Ovary (tissue), 9 donors: Measurements from ENCODE around the gene INHBC. TPM values are rescaled to one million over a fixed set of nuclear protein-coding genes. Genes with fewer than 3 reads are reported as not detected.

ENCODE experiments used
- DNase-seq, 5 donors: peaks; one replicate each; pipeline ENCODE4 v3.0.0-alpha.2; 2019 to 2020
- H3K27ac ChIP-seq, 2 donors: fragments of 200-600 bp; one replicate each; pipeline versions ENCODE4 v1.5.1 to v1.8.0; 2019 to 2022
- H3K27me3 ChIP-seq: fragments of 200-600 bp; one replicate; pipeline ENCODE4 v1.8.0; 2022
- H3K36me3 ChIP-seq: fragments of 200-600 bp; sonication (generic); one replicate; pipeline ENCODE4 v1.5.1; 2019
- H3K4me1 ChIP-seq: one replicate; pipeline ENCODE4 v1.8.1; 2013; ENCODE audit warnings: mild to moderate bottlenecking, moderate library complexity; ENCODE audit not compliant: insufficient read depth
- H3K4me3 ChIP-seq: fragments of 200-600 bp; sonication (generic); one replicate; pipeline ENCODE4 v1.5.1; 2017
- H3K9me3 ChIP-seq, 2 donors: fragments of 200-600 bp in 1 of 2; sonication (generic) in 1 of 2; one replicate each; pipeline versions ENCODE4 v1.5.1 to v1.8.1; 2013 to 2019; ENCODE audit warnings: mild to moderate bottlenecking in 1 of 2, moderate library complexity in 1 of 2
- EP300 ChIP-seq: sonication (generic); formaldehyde crosslinking; IDR thresholded peaks from one replicate; pipeline ENCODE4 v1.6.1; 2017; ENCODE audit warnings: antibody characterized with exemption
- POLR2A ChIP-seq: fragments of 450-650 bp; IDR thresholded peaks from one replicate; pipeline ENCODE4 v1.6.1; 2017; ENCODE audit warnings: antibody characterized with exemption, mild to moderate bottlenecking, moderate library complexity
- WGBS, 3 donors: extraction: QIAGEN DNeasy Blood & Tissue Kit in 1 of 3; methylation state at CpG; one replicate each; pipeline versions ENCODE4 v1.1.5 to v1.1.7; 2013 to 2017; 5-methylcytosine and 5-hydroxymethylcytosine counted together
- intact Hi-C, 4 donors: fragments of 100-400 bp; cut with DNase I; formaldehyde crosslinking; loops; one replicate each; pipeline versions ENCODE4 v1.11.0 to v1.15.1; 2022 to 2023
- polyA plus RNA-seq, 2 donors: library from polyadenylated mRNA; stranded (reverse); fragments of 200-250 nt in 1 of 2; fragments of 350-450 nt in 1 of 2; fragmentation: Illumina TruSeq in 1 of 2; extraction: RNeasy Lipid Tissue Mini Kit (QIAGEN cat#74804) in 1 of 2; gene quantifications; one replicate each; pipeline ENCODE4 v1.2.3, GENCODE V29; 2013 to 2014
- total RNA-seq, 7 donors: library from RNA; depleted of rRNA in 2 of 7; stranded (reverse); fragments of >200 nt in 2 of 7; fragmentation: NEBNext Ultra II Directional in 3 of 7; extraction: Animal tissue kit (Norgen Biotek cat#: 25700) in 3 of 7; gene quantifications; one replicate each; pipeline versions ENCODE4 v1.1.0 to v1.2.4, GENCODE V29; 2016 to 2023
- TF ChIP-seq, protein P1 (sequence below), 3 donors: fragments of 450-650 bp in 2 of 3; fragments of 200-600 bp in 1 of 3; IDR thresholded peaks; one replicate each; pipeline versions ENCODE4 v1.5.1 to v1.8.0; 2016 to 2022; ENCODE audit warnings: antibody characterized with exemption in 3 of 3, mild to moderate bottlenecking in 1 of 3
- donor health status: DM: no; HTN: no; CAD: no; lungs with moderate emphysema.
- donor health status: DM: no; HTN: no; CAD: no.
- donor health status: Bipolar disorder and iron deficiency.
- donor health status: DM: yes; HTN: yes; CAD: no.
- donor health status: DM: no; HTN: no; CAD: no.
- donor health status: DM: yes; HTN: yes; CAD: no.

The INHBC gene
- total and polyA plus RNA-seq, 9 donors, result 0.07 to 0.27 (median 0.12) TPM; not detected in 5

GRCh38 chr12:57460468-57460784 lies 25.8 kb downstream of the INHBC start:
- H3K36me3 ChIP-seq, result no peaks in the 10 kb centered on the region
- intact Hi-C loops, result no loop called here
- no peaks in the 10 kb centered on the region for H3K27me3 ChIP-seq
- no peak overlapping the region for H3K27ac ChIP-seq
- peaks cover 7% of the 10 kb centered on the region for H3K4me1 ChIP-seq
- 1% methylated on average over 6 of the region's 6 CpGs for WGBS, 3 donors
- DNase-seq, result no peak
- H3K4me3 ChIP-seq, result peak overlapping the region; percentile 64
- TF ChIP-seq POLR2A, result no peak
- no peak for TF ChIP-seq EP300
- TF ChIP-seq, protein P1, sequence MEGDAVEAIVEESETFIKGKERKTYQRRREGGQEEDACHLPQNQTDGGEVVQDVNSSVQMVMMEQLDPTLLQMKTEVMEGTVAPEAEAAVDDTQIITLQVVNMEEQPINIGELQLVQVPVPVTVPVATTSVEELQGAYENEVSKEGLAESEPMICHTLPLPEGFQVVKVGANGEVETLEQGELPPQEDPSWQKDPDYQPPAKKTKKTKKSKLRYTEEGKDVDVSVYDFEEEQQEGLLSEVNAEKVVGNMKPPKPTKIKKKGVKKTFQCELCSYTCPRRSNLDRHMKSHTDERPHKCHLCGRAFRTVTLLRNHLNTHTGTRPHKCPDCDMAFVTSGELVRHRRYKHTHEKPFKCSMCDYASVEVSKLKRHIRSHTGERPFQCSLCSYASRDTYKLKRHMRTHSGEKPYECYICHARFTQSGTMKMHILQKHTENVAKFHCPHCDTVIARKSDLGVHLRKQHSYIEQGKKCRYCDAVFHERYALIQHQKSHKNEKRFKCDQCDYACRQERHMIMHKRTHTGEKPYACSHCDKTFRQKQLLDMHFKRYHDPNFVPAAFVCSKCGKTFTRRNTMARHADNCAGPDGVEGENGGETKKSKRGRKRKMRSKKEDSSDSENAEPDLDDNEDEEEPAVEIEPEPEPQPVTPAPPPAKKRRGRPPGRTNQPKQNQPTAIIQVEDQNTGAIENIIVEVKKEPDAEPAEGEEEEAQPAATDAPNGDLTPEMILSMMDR (IDR thresholded peaks at IDR 0.05), result no peak
- H3K9me3 ChIP-seq, result no peaks in the 10 kb centered on the region

DNA sequence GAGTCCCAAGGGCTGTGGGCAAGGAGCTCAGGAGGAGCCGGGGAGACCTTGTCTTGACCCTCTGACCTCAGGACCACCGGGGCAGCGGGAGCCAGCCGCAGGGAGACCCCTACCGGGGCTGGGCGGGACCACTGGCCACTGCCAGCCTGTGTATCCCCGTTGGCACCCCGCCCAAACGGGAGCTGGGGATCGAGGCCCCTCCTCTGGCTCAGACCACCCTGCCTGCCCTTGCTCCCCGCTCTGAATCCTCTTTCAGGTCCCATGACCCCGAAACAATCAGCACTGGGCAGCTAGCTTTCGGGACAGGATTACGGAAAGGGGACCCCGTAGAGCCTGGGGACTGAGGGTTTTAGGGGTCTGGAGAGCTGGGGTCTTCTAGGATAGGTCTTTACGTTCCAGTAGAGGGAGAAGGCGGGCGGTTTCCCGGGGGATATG lies 26.3 kb downstream of the INHBC start:
- H3K27ac ChIP-seq, result no peak overlapping the region

DNA sequence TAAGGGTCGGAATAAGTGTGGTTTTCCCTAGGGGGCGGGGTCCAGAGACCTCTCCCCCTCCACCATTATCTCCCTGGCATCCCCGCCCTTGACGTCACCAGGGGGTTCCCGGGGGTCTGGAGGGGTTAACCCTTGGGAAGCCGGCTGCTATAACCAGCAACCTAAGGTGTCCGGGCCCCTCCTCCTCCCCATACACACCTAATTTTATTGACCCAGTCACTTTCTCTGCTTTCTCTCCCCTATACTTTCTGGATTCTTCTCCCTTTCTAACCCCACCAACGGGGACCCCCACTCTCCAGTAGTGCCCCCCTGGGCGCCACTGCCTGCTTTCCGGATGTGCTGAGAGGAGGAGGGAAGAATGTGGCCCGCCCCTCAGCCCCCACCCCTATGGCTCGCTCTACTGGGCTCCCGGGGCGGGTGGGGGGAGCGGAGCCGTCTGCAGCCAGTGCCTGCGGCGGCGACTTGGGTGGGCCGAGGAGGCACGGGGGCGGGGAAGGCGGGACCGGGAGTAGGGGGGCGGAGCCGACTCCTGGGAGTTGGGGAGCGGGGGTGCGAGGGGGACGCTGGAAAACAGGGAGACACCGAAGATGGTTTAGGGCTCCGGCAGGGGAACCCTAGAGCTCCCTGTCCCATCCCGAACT lies 26.8 kb downstream of the INHBC start:
- H3K4me1 ChIP-seq, result peaks cover 7% of the 10 kb centered on the region
- 1% methylated on average over 30 to 32 of the region's 32 CpGs for WGBS, 3 donors
- H3K9me3 ChIP-seq, result no peaks in the 10 kb centered on the region
- no peaks in the 10 kb centered on the region for H3K36me3 ChIP-seq
- intact Hi-C loops, result no loop called here
- TF ChIP-seq POLR2A (no peak), EP300 (no peak)
- TF ChIP-seq, protein P1 (IDR thresholded peaks at IDR 0.05), result no peak
- H3K27ac ChIP-seq, result peak overlapping the region in 1 of 2 donors; percentile 60
- DNase-seq, result peak; percentile 50 to 80 (median 76)
- no peaks in the 10 kb centered on the region for H3K27me3 ChIP-seq
- peak overlapping the region; percentile 43 for H3K4me3 ChIP-seq

More for the DNA sequence above, 26.3 kb downstream of the INHBC start:
- intact Hi-C loops, result no loop called here
- 0 to 2% (median 0%) methylated on average over 12 to 19 of the region's 19 CpGs for WGBS, 3 donors
- peak in 3 of 5 donors; percentile 53 to 59 (median 57) for DNase-seq
- Histone ChIP-seq H3K4me1 (peaks cover 7% of the 10 kb centered on the region), H3K36me3 (no peaks in the 10 kb centered on the region), H3K27me3 (no peaks in the 10 kb centered on the region), H3K4me3 (peak overlapping the region; percentile 43), H3K9me3 (no peaks in the 10 kb centered on the region)
- TF ChIP-seq POLR2A, result no peak
- TF ChIP-seq EP300, result no peak
- TF ChIP-seq, protein P1 (IDR thresholded peaks at IDR 0.05), result no peak

DNA sequence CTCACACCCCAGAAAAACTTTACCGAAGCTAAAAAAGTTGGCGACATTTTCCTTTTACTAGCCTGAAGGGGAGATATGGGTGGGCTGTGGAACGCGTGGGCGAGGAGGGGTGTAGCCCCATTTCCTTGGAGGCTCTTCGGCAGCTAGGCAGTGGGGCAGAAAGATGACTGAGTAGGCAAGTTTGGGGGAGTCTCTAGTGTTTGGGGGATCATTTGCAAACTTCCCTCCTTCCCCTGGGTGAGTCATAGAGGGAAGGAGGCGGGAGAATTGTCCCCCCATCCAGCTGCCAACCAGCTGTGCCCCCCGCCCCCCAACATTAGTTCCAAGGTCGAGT lies 27.3 kb downstream of the INHBC start:
- Histone ChIP-seq H3K4me3 (peak overlapping the region; percentile 43), H3K27me3 (no peaks in the 10 kb centered on the region), H3K9me3 (no peaks in the 10 kb centered on the region), H3K4me1 (peaks cover 7% of the 10 kb centered on the region), H3K27ac (peak overlapping the region in 1 of 2 donors; percentile 60), H3K36me3 (no peaks in the 10 kb centered on the region)
- WGBS, 3 donors, result 0 to 2% (median 1%) methylated on average over 8 to 9 of the region's 9 CpGs
- DNase-seq, result no peak
- TF ChIP-seq POLR2A (no peak), EP300 (no peak)
- TF ChIP-seq, protein P1 (IDR thresholded peaks at IDR 0.05), result no peak
- intact Hi-C loops, result no loop called here
